ENCODE results near the gene CCDC180. TPM values are rescaled to one million over a fixed set of nuclear protein-coding genes. Genes with fewer than 3 reads are reported as not detected.

Gene CCDC180
- total and polyA plus RNA-seq, 9 of the 15 experiments (the other 6 are each of a cell fraction or from before 2014, with no cell fraction given), result 0.56 to 4.2 (median 2.5) TPM

- no peak for TF ChIP-seq AFF4 (CRISPR knock-in tag; IDR thresholded peaks at IDR 0.05)
These were observed 14.2 kb downstream of the CCDC180 start (continued) for GRCh38 chr9:97321691-97322090.

GRCh38 chr9:97322105-97322504, 14.6 kb downstream of the CCDC180 start:
- Histone ChIP-seq H3K36me3 (ENCODE audit: control insufficient read depth, insufficient read depth, low read length) (no peaks in the 10 kb centered on the region), H3K9me3 (replicated peaks; ENCODE audit: control insufficient read depth, insufficient read depth, low read depth, low read length) (no peaks in the 10 kb centered on the region), H3K4me2 (ENCODE audit: insufficient read depth, low read length) (no peak overlapping the region), H3K4me1 (replicated peaks in 1 of 2; ENCODE audit: control insufficient read depth in 2 of 2, insufficient read depth in 2 of 2, low read length in 2 of 2) (peaks cover 0 to 4% of the 10 kb centered on the region in 2 experiments; a peak in 2 of 5 replicates), H3K9ac (ENCODE audit: insufficient read depth in 1 of 2, low read depth in 2 of 2, low read length in 2 of 2) (no peak overlapping the region), H3K27ac (ENCODE audit: extremely low read depth, low read depth, low read length) (no peak overlapping the region), H2AFZ (ENCODE audit: low read depth, low read length) (no peak overlapping the region), H3K9me1 (ENCODE audit: control insufficient read depth, insufficient read depth, low read length) (no peaks in the 10 kb centered on the region), H3K27me3 (ENCODE audit: control insufficient read depth in 2 of 2, insufficient read depth in 2 of 2, low read length in 2 of 2) (no peaks in the 10 kb centered on the region), H4K20me1 (replicated peaks; ENCODE audit: control insufficient read depth, insufficient read depth, low read length) (no peaks in the 10 kb centered on the region), H3K79me2 (ENCODE audit: control insufficient read depth, insufficient read depth, low read length) (no peaks in the 10 kb centered on the region), H3K4me3 (no peak overlapping the region)
- POLR2A ChIA-PET, result interaction anchor here (0.7 to 1.1 kb wide), 3 partner anchors 8 to 540 kb away, joined by 3 to 4 read pairs (median 3); no protein-coding TSS in a partner anchor
- FAIRE-seq (no peak), DNase-seq (ENCODE audit: extremely low read depth in 1 of 4, low spot score in 3 of 4) (no peak), ATAC-seq (no peak)
- no TSS peak for BruUV-seq (replicated peaks)
- WGBS (ENCODE audit: insufficient coverage, low coverage, missing lambda C conversion rate), result 0% methylated on average over 1 of the region's 1 CpG
- in situ Hi-C loops (cut with MboI) (no loop called here), intact Hi-C loops (cut with micrococcal nuclease) (no loop called here)
- CTCF ChIA-PET (ENCODE audit: low intra/inter-chr PET ratio), result no interaction called here
- TF ChIP-seq HSF4 (CRISPR knock-in tag; IDR thresholded peaks at IDR 0.05; ENCODE audit: borderline replicate concordance) (no peak), MXD1 (CRISPR knock-in tag; IDR thresholded peaks at IDR 0.05; ENCODE audit: borderline replicate concordance, poor library complexity, severe bottlenecking) (no peak), BRF1 (IDR thresholded peaks at IDR 0.05; ENCODE audit: borderline replicate concordance, extremely low read depth, insufficient read length) (no peak), IRF2 (CRISPR knock-in tag; IDR thresholded peaks at IDR 0.05) (no peak), TCF7L2 (IDR thresholded peaks at IDR 0.05; ENCODE audit: low read depth, low read length) (no peak), ZNF511 (CRISPR knock-in tag; IDR thresholded peaks at IDR 0.05) (no peak), UBTF (IDR thresholded peaks at IDR 0.05; ENCODE audit: borderline replicate concordance in 1 of 2, low read depth in 2 of 2, low read length in 2 of 2) (no peak), ZNF24 (IDR thresholded peaks at IDR 0.05) (no peak), LCOR (CRISPR knock-in tag; IDR thresholded peaks at IDR 0.05) (no peak), NR3C1 (CRISPR knock-in tag; IDR thresholded peaks at IDR 0.05) (no peak), ZNF444 (CRISPR knock-in tag; IDR thresholded peaks at IDR 0.05) (no peak)

Measured in K562 (cell line).